Activated CD8-positive, alpha-beta memory T cell treated with anti-CD3 and anti-CD28 coated beads, Interleukin-2, amount 10 ng/mL, durations not matched to agents 7 days and 5 days (primary cell): ENCODE results near the gene CALD1. TPM values are rescaled to one million over a fixed set of nuclear protein-coding genes. Genes with fewer than 3 reads are reported as not detected.
"Not testable (repeated sequence)": the region's sequence is repeated elsewhere in the genome, so short reads cannot be mapped to it uniquely, and the experiment has no call there.

Source experiments
- ATAC-seq: fragments of 150-1000 bp; cut with Tn5 transposase; one replicate; pipeline ENCODE4 v1.10.0; 2021; ENCODE audit warnings: moderate library complexity
- CTCF ChIA-PET: fragments of 350-600 bp; sonication (Branson Sonifier 250); formaldehyde crosslinking; loops from one replicate; lab custom pipeline; 2021; ENCODE audit warnings: antibody characterized with exemption; lab: Charles Lee
- DNase-seq: peaks from one replicate; pipeline ENCODE4 v3.0.0-alpha.2; 2020
- H3K27ac Mint-ChIP-seq: one replicate; pipeline ENCODE4 v1.8.0; 2021; ENCODE audit warnings: mild to moderate bottlenecking, mixed read lengths
- H3K27me3 Mint-ChIP-seq: one replicate; pipeline ENCODE4 v1.8.0; 2021; ENCODE audit warnings: mixed read lengths
- H3K36me3 Mint-ChIP-seq: one replicate; pipeline ENCODE4 v1.8.0; 2021; ENCODE audit warnings: mild to moderate bottlenecking, mixed read lengths
- H3K4me1 Mint-ChIP-seq: one replicate; pipeline ENCODE4 v1.8.0; 2021; ENCODE audit warnings: mixed read lengths
- H3K4me3 Mint-ChIP-seq: one replicate; pipeline ENCODE4 v1.8.0; 2021; ENCODE audit warnings: mild to moderate bottlenecking, moderate library complexity, mixed read lengths
- H3K9me3 Mint-ChIP-seq: one replicate; pipeline ENCODE4 v1.8.0; 2022; ENCODE audit warnings: low read depth, mixed read lengths
- total RNA-seq, 2 experiments: library from RNA; stranded (reverse); gene quantifications; one replicate each; pipeline ENCODE4 v1.2.3, GENCODE V29; 2021

Gene CALD1
- total RNA-seq, 2 experiments from 2014 or later = 0.47 TPM; not detected in 1

GRCh38 chr7:134981645-134982044 is 202.2 kb downstream of the CALD1 start:
- not testable (repeated sequence) for ATAC-seq, DNase-seq, H3K9me3 Mint-ChIP-seq, H3K4me3 Mint-ChIP-seq, H3K36me3 Mint-ChIP-seq, H3K27ac Mint-ChIP-seq, H3K27me3 Mint-ChIP-seq
- peaks cover 12% of the 10 kb centered on the region for H3K4me1 Mint-ChIP-seq
- CTCF ChIA-PET = interaction anchor here (0.9 kb wide), 1 partner anchor 27 kb away, joined by 3 read pairs; no protein-coding TSS in a partner anchor

- Mint-ChIP-seq H3K27ac (peak overlapping the region; percentile 93), H3K9me3 (no peaks in the 10 kb centered on the region), H3K27me3 (no peaks in the 10 kb centered on the region), H3K4me3 (peak overlapping the region; percentile 97), H3K36me3 (peaks cover 17% of the 10 kb centered on the region), H3K4me1 (peaks cover 29% of the 10 kb centered on the region)
- CTCF ChIA-PET = interaction anchor here (1.0 to 6.2 kb wide), 17 partner anchors 9 to 553 kb away, joined by 3 to 65 read pairs (median 6); partner anchors contain the start of genes CYREN and TMEM140
- no peak for DNase-seq
- peak; percentile 60 for ATAC-seq
These were observed 206.5 kb downstream of the CALD1 start for GRCh38 chr7:134985894-134986362.

GRCh38 chr7:134986363-134987251 is 207.2 kb downstream of the CALD1 start, which contains the start of gene AGBL3:
AGBL3 (plus strand) TSS chr7:134986508; CDS start chr7:134987934, 1,426 bp downstream.
- Mint-ChIP-seq H3K27me3 (no peaks in the 10 kb centered on the region), H3K27ac (peak within 1 kb of the TSS; percentile 93), H3K4me3 (peak within 1 kb of the TSS; percentile 97), H3K36me3 (peaks cover 20% of the 10 kb centered on the region), H3K4me1 (peaks cover 34% of the 10 kb centered on the region), H3K9me3 (no peaks in the 10 kb centered on the region)
- DNase-seq (peak; percentile 96), ATAC-seq (peak; percentile 96)
- CTCF ChIA-PET = interaction anchor here (1.0 to 6.2 kb wide), 20 partner anchors 9 to 554 kb away, joined by 3 to 65 read pairs (median 6); partner anchors contain the start of genes CYREN and TMEM140

GRCh38 chr7:134988161-134988560 is 208.7 kb downstream of the CALD1 start:
- Mint-ChIP-seq H3K27me3 (no peaks in the 10 kb centered on the region), H3K4me3 (no peak overlapping the region), H3K36me3 (peaks cover 22% of the 10 kb centered on the region), H3K9me3 (no peaks in the 10 kb centered on the region), H3K27ac (no peak overlapping the region), H3K4me1 (peaks cover 48% of the 10 kb centered on the region)
- CTCF ChIA-PET = interaction anchor here (0.6 to 6.2 kb wide), 4 partner anchors 11 to 506 kb away, joined by 4 to 65 read pairs (median 6); partner anchors contain the start of gene CYREN
- ATAC-seq = no peak
- no peak for DNase-seq

- Mint-ChIP-seq H3K4me1 (peaks cover 64% of the 10 kb centered on the region), H3K9me3 (no peaks in the 10 kb centered on the region), H3K36me3 (peaks cover 41% of the 10 kb centered on the region), H3K27ac (no peak overlapping the region), H3K27me3 (no peaks in the 10 kb centered on the region), H3K4me3 (no peak overlapping the region)
- ATAC-seq (no peak), DNase-seq (no peak)
- CTCF ChIA-PET = interaction anchor here (0.6 kb wide), 1 partner anchor 179 kb away, joined by 5 read pairs; the partner anchor contains the start of gene CYREN
These were observed 212.3 kb downstream of the CALD1 start for GRCh38 chr7:134991469-134992339.

- DNase-seq = peak; percentile 52
- peak overlapping the region; percentile 49 for H3K4me3 Mint-ChIP-seq
- no peaks in the 10 kb centered on the region for H3K9me3 Mint-ChIP-seq
- peaks cover 40% of the 10 kb centered on the region for H3K36me3 Mint-ChIP-seq
- no peaks in the 10 kb centered on the region for H3K27me3 Mint-ChIP-seq
- ATAC-seq = peak; percentile 73
- H3K4me1 Mint-ChIP-seq = peaks cover 61% of the 10 kb centered on the region
- CTCF ChIA-PET = interaction anchor here (0.7 to 2.1 kb wide), 2 partner anchors 155 to 478 kb away, joined by 3 to 4 read pairs; partner anchors contain the start of gene TMEM140
- H3K27ac Mint-ChIP-seq = peak overlapping the region; percentile 83
These were observed 213.3 kb downstream of the CALD1 start for GRCh38 chr7:134992626-134993179.

- Mint-ChIP-seq H3K4me3 (no peak overlapping the region), H3K4me1 (peaks cover 58% of the 10 kb centered on the region), H3K36me3 (peaks cover 39% of the 10 kb centered on the region), H3K27ac (no peak overlapping the region), H3K9me3 (no peaks in the 10 kb centered on the region), H3K27me3 (no peaks in the 10 kb centered on the region)
- no peak for DNase-seq
- ATAC-seq = no peak
- CTCF ChIA-PET = interaction anchor here (2.1 kb wide), 1 partner anchor 480 kb away, joined by 4 read pairs; no protein-coding TSS in a partner anchor
These were observed 214.5 kb downstream of the CALD1 start for GRCh38 chr7:134993877-134994456.

GRCh38 chr7:134995239-134996096 is 216.0 kb downstream of the CALD1 start:
- DNase-seq (no peak), ATAC-seq (peak; percentile 46)
- H3K4me1 Mint-ChIP-seq = peaks cover 50% of the 10 kb centered on the region
- no peak overlapping the region for H3K4me3 Mint-ChIP-seq
- no peaks in the 10 kb centered on the region for H3K9me3 Mint-ChIP-seq
- CTCF ChIA-PET = interaction anchor here (1.6 to 1.7 kb wide), 2 partner anchors 10 to 152 kb away, joined by 4 to 6 read pairs; partner anchors contain the start of genes AGBL3 and TMEM140
- peak overlapping the region; percentile 70 for H3K27ac Mint-ChIP-seq
- no peaks in the 10 kb centered on the region for H3K27me3 Mint-ChIP-seq
- peaks cover 30% of the 10 kb centered on the region for H3K36me3 Mint-ChIP-seq

- DNase-seq (no peak), ATAC-seq (no peak)
- CTCF ChIA-PET = interaction anchor here (1.6 to 1.7 kb wide), 2 partner anchors 10 to 151 kb away, joined by 4 to 6 read pairs; partner anchors contain the start of genes AGBL3 and TMEM140
- Mint-ChIP-seq H3K27ac (peak overlapping the region; percentile 6), H3K27me3 (no peaks in the 10 kb centered on the region), H3K9me3 (no peaks in the 10 kb centered on the region), H3K36me3 (peaks cover 26% of the 10 kb centered on the region), H3K4me1 (peaks cover 46% of the 10 kb centered on the region), H3K4me3 (no peak overlapping the region)
These were observed 216.7 kb downstream of the CALD1 start for GRCh38 chr7:134996097-134996550.

- H3K27ac Mint-ChIP-seq = no peak overlapping the region
- no peak for ATAC-seq
- CTCF ChIA-PET = interaction anchor here (1.7 kb wide), 1 partner anchor 150 kb away, joined by 4 read pairs; the partner anchor contains the start of gene TMEM140
These were observed 217.9 kb downstream of the CALD1 start for GRCh38 chr7:134997214-134997885.

GRCh38 chr7:134999136-134999535 is 219.7 kb downstream of the CALD1 start:
- Mint-ChIP-seq H3K9me3 (peaks cover 2% of the 10 kb centered on the region), H3K4me1 (peaks cover 20% of the 10 kb centered on the region), H3K27me3 (no peaks in the 10 kb centered on the region), H3K36me3 (peaks cover 16% of the 10 kb centered on the region), H3K27ac (no peak overlapping the region), H3K4me3 (no peak overlapping the region)
- DNase-seq (no peak), ATAC-seq (no peak)
- CTCF ChIA-PET = no interaction called here

More at GRCh38 chr7:134997214-134997885, 217.9 kb downstream of the CALD1 start:
- no peak for DNase-seq
- Mint-ChIP-seq H3K9me3 (peaks cover 2% of the 10 kb centered on the region), H3K36me3 (peaks cover 22% of the 10 kb centered on the region), H3K4me3 (no peak overlapping the region), H3K4me1 (peaks cover 36% of the 10 kb centered on the region), H3K27me3 (no peaks in the 10 kb centered on the region)
